ENCODE measurements around the gene CD180.

DNA sequence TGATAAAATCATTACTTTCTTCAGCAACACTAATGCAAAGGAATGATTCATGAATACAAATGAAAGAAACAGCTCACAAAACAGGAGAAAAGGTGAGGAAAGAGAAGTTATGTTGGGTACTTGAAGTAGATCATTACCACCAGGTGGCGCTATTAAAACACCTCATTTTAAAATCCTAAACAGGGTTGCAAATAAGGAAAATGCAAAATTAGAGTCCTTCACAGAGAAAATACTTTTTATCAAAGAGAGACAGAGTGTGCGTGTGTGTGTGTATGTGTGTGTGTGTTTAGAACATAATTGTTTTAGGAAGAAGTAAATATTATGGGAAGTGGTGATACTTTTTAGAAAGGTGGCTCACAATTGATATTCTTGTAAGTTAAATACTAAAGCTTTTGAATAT, 49.5 kb upstream of the CD180 start:
- TF ChIP-seq NCOA6 (IDR thresholded peaks at IDR 0.05) (no peak), JUN (IDR thresholded peaks at IDR 0.05; ENCODE audit: borderline replicate concordance, low read depth, low read length) (no peak), JUN (CRISPR knock-in tag; IDR thresholded peaks at IDR 0.05; ENCODE audit: borderline replicate concordance) (no peak), EHMT2 (IDR thresholded peaks at IDR 0.05) (no peak)
- TF ChIP-seq, protein P1, sequence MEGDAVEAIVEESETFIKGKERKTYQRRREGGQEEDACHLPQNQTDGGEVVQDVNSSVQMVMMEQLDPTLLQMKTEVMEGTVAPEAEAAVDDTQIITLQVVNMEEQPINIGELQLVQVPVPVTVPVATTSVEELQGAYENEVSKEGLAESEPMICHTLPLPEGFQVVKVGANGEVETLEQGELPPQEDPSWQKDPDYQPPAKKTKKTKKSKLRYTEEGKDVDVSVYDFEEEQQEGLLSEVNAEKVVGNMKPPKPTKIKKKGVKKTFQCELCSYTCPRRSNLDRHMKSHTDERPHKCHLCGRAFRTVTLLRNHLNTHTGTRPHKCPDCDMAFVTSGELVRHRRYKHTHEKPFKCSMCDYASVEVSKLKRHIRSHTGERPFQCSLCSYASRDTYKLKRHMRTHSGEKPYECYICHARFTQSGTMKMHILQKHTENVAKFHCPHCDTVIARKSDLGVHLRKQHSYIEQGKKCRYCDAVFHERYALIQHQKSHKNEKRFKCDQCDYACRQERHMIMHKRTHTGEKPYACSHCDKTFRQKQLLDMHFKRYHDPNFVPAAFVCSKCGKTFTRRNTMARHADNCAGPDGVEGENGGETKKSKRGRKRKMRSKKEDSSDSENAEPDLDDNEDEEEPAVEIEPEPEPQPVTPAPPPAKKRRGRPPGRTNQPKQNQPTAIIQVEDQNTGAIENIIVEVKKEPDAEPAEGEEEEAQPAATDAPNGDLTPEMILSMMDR (IDR thresholded peaks at IDR 0.05 in 2 of 3, conservative IDR thresholded peaks at IDR 0.05 in 1 of 3; ENCODE audit: insufficient read depth in 2 of 3, low read depth in 1 of 3, low read length in 3 of 3): peak; percentile 24 to 71 (median 43); a peak in 5 of 6 replicates

All from K562 (cell line).